NCI-H2107 (cell line): ENCODE data around the gene ERP27.

Experiments
- DNase-seq: peaks from one replicate; lab custom pipeline; 2025; lab: John Stamatoyannopoulos, UW

ERP27 gene

DNA sequence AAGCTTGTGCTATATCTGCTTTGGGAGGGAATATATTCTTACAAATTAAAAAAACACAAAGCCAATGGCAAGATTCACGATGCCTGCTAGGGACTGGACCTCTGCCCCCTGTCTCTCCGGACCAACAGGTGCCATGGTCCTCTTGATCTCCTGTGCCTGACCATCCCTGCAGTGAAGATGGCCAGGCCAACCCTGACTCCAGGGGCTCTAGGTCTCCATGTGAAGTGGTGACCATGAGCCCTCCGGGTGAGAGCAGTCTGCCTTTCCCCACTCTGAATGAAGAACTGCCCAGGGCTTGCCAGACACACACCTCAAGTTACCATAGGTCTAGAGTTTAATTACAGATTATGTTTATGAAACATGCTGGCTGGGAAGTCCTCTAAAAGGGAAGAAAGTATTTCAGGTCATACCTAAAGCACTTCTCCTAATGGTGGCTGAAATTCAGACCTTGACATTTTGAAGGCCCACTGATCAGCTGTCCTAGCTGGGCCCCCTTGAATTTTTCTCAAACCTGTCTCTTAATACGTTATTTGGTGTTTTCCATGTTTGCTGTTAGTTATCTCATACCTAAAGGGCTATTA is 21.7 kb upstream of the ERP27 start:
- no peak for DNase-seq

DNA sequence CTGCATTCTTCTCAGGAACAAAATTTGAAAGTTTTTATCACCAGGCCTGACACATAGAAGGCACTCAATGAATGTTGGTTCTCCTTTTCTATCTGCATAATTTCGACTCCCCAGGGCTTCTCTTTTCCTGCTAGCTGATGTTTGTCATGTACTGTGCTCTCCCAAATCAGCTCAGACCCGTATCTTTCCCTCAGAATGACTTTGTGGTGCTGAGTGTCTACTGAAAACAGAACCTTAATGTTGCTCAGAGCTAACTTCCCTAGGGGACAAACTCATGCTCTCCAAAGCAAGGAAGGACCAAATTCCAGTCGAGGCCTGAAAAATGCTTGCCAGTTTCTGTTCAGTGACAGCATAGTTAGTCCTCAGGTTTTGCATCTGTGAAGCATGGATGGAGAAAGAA is 21.1 kb upstream of the ERP27 start:
- no peak for DNase-seq

DNA sequence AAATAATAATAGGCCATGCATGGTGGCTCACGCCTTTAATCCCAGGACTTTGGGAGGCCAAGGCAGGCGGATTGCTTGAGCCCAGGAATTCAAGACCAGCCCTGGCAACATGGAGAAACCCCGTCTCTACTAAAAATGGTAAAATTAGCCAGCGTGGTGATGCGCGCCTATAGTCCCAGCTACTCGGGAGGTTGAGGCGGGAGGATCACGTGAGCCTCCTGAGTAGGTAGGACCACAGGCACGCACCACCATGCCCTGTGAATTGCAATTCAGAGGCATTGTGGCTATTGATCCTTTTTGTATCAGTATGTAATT is 20.7 kb upstream of the ERP27 start:
- no peak for DNase-seq

DNA sequence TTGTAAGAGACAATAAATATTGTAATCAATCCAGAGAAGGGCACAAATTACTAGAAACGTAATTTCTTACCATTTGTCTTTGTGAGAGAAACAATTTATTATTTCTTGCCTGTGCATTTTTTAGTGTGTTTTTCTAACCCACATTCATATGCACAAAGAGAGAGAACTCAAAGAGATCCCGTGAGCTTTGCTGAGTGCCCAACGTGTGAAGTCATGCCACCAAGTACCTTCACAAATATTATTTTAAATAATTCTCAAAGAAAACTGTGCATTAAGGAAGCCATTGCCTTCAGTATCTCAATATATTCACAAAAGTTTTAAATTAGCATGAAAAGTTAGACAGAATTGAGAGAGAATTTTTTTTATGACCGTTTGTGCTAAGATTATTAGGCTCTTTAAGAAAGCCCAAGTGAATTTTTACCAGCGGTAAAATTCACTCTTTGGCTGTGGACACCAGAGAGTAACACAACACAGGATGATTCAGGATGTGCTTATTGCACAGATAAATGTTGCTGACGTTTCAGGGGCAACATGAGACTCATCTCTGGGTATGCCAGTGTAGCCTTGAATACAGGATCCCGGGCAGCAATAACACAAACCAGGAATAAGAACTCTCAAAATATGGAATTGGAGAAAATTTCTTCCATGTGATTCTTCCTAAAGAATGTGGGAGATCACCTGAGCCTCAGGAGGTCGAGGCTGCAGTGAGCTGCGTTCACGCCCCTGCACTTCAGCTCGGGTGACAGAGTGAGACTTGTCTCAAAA is 20.2 kb upstream of the ERP27 start:
- no peak for DNase-seq

DNA sequence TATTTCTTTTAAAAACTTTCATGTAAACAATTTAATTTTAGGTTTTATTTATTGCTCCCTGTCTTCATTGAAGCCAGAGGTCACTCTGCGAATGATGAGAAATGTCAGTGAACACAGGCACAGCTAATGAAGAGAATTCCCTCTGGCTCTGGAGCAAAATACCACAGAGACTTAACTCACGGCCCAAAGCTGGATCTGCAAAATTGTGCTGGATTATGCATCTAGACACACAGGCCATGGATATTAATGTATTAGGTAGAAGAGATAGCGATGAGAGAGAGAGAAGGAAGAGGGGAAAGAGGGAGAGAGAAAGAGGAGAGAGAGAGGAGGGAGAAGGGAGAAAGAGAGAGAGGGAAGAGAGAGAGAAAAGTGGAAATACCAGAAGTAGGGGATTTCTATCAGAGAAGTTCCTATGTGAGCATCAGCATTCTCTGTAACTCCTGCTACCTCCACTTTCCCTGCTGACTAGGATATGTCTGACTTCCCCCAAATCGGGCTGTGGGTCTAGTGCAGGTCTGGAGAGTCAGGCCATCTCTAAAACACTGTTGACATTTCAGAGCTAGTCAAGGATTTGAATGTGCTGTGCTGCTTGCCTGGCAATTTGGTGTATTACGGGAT is 19.3 kb upstream of the ERP27 start:
- DNase-seq: no peak

DNA sequence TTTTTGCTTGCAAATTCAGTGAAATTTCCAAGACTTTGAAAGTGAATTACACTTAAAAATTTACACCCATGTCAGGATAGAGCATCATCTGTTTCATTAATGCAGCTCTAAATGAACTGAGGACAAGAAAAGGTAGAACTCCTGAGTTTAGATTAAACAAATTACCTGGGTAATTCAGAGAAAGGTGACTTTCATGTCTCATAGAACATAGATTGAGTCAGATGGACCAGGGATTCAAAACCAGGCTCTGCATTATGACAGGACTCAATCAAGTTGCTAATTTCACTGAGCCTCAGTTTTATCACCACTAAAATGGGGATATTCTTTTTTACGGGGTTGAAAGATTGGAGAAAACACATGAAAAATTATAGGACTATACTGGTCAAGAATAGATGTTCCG is 18.6 kb upstream of the ERP27 start:
- no peak for DNase-seq

DNA sequence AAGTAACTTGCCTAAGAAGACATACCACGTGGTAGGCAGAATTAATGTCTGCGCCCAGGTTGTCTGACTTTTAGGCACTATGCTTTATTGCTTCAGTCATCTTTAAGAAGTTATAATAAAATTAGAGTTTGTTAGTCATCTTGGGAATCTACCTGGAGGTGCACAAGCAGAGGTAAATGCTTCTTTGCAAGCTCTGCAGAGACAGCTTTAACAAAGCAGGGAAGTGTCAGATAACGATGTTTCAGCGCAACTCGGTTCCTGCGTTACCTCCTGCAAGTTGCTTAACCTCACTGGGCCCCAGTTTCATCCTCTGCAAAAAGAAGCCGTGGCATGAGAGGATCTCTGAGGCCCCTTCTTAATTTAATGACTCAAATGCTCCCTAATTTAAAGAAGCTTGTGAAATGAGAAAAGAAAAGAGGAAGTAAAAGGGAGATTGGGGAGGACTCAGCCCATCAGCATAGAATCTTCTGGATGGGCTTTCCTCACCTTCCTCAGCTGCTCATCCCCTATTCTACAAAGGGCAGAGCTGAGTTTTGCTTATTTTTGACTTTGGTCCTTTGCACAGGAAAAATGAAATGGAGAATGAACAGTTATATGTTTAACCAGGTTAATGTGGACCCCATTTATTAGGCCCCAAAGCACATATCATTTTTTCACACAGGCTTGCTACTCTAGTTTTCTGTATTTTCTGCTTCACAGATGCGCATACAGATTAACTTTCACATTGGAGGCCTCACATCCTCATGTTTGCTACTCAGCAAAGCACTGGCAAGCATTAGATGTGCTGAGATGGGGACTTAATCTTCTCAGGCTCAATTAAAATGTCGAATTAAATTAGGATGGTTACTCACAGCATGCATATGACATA is 17.9 kb upstream of the ERP27 start:
- no peak for DNase-seq

DNA sequence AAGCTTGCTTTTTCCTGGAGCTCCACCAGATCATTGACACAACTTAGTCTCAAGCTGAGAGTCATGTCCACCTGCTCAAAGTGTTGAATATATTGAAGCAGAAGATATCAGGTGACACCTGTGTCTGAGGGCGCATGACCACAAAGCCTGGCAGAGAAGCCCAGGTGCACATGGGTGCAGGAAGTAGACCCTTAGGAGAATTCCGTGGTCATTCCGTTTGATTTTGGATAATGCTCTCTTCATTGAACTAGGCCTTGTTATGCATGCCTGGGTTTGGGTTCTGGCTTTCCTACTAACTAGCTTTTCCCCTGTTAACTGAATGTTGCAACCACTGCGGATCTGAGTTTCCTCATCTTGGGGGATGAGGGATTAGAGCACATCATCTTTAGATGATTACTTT is 15.9 kb upstream of the ERP27 start:
- peak; percentile 56 for DNase-seq

DNA sequence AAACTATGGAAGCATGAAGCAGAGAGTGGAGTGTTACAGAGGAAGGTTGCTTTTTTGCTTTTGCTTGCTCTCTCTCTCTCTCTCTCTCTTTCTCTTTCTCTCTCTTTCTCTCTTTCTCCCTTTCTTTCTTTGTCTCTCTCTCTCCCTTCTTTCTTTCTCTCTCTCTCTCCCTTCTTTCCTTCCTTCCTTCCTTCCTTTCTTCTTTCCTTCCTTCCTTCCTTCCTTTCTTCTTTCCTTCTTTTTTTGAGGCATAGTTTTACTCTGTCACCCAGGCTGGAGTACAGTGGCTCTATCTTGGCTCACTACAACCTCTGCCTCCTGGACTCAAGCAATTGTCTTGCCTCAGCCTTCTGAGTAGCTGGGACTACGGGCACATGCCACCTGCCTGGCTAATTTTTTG is 15.4 kb upstream of the ERP27 start:
- DNase-seq: no peak

DNA sequence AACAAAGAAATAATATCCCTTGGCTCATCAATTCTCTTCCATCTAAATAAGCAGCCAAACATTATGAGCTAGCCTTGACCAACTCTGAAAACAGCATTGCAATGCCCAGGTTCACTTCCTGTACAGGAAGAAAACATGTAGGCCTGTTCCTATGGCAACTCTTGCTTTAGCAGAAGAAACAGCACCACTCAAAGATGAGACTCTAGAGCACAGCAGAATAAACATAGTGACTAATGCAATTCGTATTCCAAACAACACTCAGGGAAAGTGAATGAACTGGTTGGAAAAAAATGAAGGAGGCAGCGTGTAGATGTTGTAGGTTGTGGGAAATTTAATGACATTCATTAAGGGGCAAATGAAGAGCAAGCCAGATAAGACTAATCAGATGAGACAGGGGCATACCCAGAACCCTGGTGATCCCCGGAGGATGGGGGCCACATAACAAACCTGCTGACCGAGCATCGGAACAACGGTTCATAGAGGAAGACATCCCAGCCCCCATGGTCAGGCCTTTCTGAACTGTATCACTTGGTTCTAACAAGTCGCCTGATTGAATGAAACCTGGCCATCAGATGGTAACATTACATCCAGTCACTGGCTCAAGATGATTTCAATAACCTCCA is 14.1 kb upstream of the ERP27 start:
- DNase-seq: no peak

DNA sequence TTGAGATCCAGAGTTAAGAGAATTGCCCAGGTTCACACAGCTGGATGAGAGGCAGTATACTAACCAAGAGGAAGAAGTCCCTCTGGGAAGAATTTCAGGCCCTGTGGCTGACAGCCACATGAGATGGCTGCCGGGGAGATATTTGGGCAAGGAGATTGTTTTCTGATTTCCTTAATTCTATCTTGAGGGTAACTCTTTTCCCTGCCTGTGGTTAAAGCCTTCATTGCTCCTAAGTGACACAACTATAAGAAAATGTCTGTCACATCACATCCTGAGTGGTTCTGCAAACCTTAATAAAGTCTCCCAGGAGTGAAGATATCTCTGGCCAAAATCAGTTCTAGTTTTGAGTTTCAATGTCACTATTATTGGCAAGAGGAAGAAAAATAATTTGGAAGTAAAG is 13.5 kb upstream of the ERP27 start:
- no peak for DNase-seq

DNA sequence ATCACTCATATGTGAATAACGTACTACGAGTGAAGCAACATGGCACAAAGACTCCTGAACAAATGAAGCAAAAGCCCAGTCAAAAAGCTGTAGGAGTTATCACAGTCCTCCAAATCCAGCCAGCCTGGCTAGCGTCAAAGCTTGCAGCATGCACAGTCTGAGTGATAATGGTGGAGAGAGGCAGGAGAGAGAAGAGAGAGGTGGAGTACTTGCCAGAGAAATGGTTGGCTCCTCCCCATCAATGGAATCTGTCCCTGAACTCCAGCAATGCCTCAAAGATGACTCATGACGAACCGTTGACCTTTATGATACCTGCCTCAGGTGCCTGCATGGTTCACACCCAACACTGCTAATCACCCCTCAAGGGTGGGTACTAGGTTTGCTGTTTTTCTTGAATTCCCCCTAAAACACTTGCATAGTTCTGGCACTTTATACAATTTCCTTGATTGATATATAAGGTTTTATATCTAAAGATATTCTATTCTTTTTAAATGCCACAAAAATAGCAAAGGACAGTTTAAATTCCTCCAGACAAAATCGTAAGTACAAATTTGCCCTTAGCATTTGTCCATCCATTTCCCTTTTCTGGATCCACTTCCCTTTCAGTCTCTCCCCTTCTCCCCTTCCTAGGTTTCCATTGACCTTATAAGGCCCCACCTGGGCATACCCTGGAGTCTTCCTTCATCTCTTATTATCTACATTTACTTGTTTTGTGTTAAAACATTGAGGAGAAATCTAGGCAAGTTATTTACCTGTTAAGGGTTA is 12.8 kb upstream of the ERP27 start:
- no peak for DNase-seq

DNA sequence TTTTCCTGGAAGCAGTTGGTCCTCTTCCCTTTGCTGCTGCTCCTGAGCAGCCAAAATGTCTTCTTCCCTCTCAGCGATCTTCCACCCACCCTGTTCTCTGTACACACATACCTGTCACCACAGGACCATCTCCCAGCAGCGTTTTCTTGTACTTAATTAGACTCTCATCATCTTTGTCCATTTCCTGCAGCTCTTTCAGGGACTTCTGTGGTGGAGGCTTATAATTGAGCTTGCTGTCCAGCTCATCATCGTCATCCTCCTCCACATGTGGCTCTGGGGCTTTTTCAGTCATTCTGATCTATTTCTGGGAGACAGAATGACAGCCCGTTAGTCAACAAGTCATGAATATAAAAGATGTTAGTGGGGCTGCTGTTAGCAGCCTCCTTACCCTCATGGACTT is 12.1 kb upstream of the ERP27 start:
- DNase-seq: no peak

DNA sequence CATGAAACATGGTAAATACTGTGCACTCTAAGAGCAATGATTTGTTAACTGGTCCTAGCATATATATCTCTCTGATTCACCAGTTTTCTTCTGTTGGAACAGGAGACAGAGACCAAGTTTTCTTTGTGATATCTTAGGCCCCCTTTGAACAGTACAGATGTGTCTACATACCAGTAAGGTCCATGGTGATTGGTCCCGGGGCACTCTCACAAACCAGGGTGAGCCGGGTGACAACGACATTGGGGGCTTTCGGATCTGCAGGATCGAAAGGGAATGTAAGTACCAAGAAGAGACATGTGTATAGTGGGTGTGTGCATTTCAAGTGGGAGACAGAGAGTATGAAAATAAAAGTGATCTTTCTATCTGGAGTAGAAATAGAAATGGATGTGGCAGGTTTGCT is 11.3 kb upstream of the ERP27 start:
- DNase-seq: no peak

DNA sequence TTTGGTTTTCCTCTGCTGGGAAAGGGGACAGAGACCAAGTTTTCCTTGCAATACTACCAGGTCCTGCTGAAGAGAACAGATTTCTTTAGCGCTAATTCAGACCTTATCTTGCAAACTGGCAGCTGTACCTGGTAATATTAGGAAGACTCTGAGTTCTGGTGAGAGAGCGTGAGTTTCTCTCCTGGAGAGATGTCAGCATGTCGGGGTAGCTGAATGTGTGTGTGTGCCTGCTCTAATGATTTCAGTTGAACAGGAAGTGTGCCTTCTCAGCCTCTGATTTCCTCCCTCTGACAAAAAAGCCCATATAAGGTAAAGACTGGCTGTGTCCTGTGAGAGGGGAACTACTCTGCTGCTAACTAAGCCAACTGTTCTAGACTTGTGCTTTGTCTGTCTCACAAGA is 10.3 kb upstream of the ERP27 start:
- DNase-seq: no peak

DNA sequence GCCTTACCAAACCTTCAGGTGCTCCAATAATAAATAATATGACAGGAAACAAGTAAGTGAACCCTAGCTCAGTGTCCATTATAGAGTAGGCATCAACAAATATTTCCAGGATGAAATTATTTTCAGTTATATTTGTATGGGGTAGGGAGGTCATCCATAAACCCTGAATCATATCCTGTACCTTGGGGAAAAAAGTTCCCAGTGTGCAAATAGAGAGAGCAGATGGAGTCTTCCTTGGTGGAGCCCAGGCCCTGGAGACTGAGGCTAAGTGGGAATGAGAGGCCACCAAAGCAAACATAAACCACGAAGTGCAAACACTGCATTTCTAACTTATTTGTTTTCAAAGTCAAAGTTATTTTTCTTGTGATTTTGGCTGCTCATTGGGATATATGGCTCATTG is 8.5 kb upstream of the ERP27 start:
- no peak for DNase-seq

DNA sequence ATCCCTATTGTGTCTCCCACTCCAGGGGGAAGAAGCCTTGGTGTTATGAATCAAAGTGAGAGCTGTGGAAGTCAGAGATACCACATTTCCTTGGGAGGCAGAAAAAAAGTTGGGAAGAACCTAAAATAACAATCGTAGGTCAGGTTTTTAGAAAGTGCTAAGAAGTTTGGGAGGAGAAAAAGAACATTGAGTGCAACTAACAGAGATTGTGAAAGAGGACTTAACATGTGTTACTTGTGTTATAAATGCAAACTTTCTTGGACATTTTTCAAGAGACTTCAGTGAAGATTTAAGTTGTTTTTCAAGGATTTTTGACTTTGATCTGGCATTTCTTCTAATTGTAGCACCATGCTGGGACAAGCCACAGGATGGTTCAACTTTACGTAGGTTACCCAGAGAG is 7.8 kb upstream of the ERP27 start:
- DNase-seq: no peak

DNA sequence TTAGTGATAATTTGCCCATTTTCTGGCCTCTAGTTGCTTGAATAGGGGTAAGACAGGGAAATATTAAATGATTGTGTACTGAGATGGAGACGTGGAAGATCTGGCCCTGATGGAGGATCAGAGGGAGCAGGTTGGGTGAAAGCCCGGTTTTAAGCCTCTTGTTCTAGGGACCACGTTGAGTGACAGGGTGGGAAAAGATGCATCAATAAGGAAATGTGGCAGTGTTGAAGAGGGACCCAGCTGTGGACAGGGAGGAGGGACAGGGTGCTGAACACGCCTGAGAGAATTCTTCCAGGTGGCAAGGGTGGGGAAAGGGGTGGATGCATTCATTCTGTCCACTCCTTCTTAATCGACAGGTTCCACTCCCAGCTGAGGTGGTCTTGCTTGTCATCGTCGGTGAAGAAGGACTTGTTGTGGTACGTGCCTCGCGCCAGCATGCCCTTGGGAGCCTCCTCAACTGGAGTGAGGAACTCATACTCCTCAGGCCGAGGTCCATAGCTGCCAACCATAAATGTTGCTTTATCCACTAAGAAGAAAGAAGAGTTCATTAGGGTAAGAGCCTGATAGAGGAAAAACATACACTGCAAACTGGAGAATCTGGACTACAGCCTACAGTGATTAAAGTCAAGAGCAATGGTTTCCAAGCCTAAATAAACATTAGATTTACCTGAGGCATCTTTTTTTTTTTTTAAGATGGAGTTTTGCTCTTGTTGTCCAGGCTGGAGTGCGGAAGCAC is 4.0 kb upstream of the ERP27 start:
- no peak for DNase-seq

DNA sequence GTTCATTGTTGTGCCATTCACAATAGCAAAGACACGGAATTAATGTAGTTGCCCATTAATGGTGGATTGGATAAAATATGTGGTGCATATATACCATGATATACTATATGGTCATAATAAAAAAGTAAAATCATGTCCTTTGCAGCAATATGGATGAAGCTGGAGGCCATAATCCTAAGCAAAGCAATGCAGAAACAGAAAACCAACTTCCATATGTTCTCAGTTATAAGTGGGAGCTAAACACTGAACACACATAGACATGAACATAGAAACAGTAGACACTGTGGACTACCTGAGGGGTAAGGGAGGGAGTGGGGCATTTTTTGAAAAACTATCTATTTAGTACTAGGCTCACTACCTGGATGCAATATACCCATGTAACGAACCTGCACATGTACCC is 3.0 kb upstream of the ERP27 start:
- no peak for DNase-seq

DNA sequence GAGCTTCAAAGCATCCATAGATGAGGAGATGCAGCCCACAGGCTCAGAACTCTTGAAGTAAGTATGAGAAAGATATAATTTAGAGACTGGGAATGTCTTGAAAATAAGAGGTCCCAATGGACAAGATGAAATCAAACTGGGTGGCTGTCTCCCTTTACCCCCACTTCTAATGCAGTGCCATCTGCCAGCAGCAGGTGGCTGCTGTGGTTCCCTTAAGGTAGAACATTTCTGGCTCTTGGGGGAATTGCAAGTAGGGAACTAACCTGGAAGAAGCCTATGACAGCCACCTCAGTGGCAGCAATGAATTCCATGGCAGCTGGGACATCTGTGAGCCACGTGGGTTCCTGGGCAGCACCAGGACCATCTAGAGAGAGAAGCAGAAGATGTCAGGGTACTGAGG is 648 bp downstream of the ERP27 start:
- no peak for DNase-seq

DNA sequence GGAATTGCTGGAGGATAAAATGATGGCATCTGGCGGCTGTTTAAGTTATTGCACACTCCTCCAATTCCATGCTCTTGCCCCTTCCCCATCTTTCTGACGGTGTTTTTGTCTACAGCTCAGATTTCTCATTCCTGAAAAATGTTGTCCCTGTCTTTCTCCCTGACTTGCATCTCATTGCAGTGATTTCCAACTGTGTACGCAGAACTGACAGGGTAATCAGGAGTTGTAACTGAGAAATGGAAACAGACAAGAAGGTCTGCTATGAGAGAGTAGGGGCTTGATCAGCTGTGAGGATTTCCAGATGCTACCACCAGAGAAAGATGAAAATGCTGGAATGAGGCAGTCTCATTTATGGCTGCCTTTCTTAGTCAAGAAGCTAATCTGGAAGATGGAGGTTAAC is 1.3 kb downstream of the ERP27 start:
- no peak for DNase-seq
